H9 (cell line): ENCODE measurements around the gene GRIA4. TPM values are rescaled to one million over a fixed set of nuclear protein-coding genes. Genes with fewer than 3 reads are reported as not detected.

Experiments used
- DNase-seq: peaks from one replicate; pipeline ENCODE4 v3.0.0-alpha.2; 2017
- H2AFZ ChIP-seq: one replicate; pipeline ENCODE4 v1.6.1; 2013; ENCODE audit warnings: mild to moderate bottlenecking, low read length, control low read depth, moderate library complexity
- H2AK5ac ChIP-seq: 2 replicates; pipeline ENCODE4 v1.6.1; 2013; ENCODE audit warnings: low read length, control low read depth, mixed read lengths; ENCODE audit not compliant: insufficient read length
- H2BK120ac ChIP-seq: one replicate; pipeline ENCODE4 v1.6.1; 2013; ENCODE audit warnings: low read depth, mild to moderate bottlenecking, low read length, control low read depth, inconsistent platforms; ENCODE audit not compliant: poor library complexity, severe bottlenecking
- H2BK12ac ChIP-seq: 2 replicates; pipeline ENCODE4 v1.6.1; 2013; ENCODE audit warnings: low read length, control low read depth, mixed read lengths, low read depth; ENCODE audit not compliant: insufficient read length
- H2BK15ac ChIP-seq: 2 replicates; pipeline ENCODE4 v1.6.1; 2013; ENCODE audit warnings: low read depth, low read length, control low read depth
- H2BK20ac ChIP-seq: one replicate; pipeline ENCODE4 v1.6.1; 2013; ENCODE audit warnings: low read depth, mild to moderate bottlenecking, low read length, control low read depth, inconsistent platforms; ENCODE audit not compliant: poor library complexity, severe bottlenecking
- H2BK5ac ChIP-seq: 2 replicates; pipeline ENCODE4 v1.6.1; 2013; ENCODE audit warnings: low read length, control low read depth, mixed read lengths; ENCODE audit not compliant: insufficient read length
- H3K14ac ChIP-seq: 2 replicates; pipeline ENCODE4 v1.6.1; 2013; ENCODE audit warnings: low read length, control low read depth; ENCODE audit not compliant: insufficient read depth
- H3K18ac ChIP-seq: 2 replicates; pipeline ENCODE4 v1.6.1; 2013; ENCODE audit warnings: low read depth, mild to moderate bottlenecking, mixed read lengths, low read length, control low read depth; ENCODE audit not compliant: insufficient read length
- H3K23ac ChIP-seq: 2 replicates; pipeline ENCODE4 v1.6.1; 2013; ENCODE audit warnings: low read length, control low read depth, mixed read lengths, low read depth; ENCODE audit not compliant: insufficient read length
- H3K23me2 ChIP-seq: 2 replicates; pipeline ENCODE4 v1.6.1; 2013; ENCODE audit warnings: low read depth, mild to moderate bottlenecking, mixed read lengths, low read length, control low read depth; ENCODE audit not compliant: insufficient read length, poor library complexity, severe bottlenecking
- H3K27ac ChIP-seq: 2 replicates; pipeline ENCODE4 v1.5.1; 2013; ENCODE audit warnings: low read length, control low read depth, mixed read lengths, low read depth; ENCODE audit not compliant: insufficient read length
- H3K27me3 ChIP-seq: 2 replicates; pipeline ENCODE4 v1.6.1; 2013; ENCODE audit warnings: low read length, control low read depth, inconsistent platforms; ENCODE audit not compliant: insufficient read depth
- H3K4ac ChIP-seq: 2 replicates; pipeline ENCODE4 v1.6.1; 2013; ENCODE audit warnings: low read depth, mild to moderate bottlenecking, control low read depth, inconsistent platforms, low read length, moderate library complexity
- H3K4me1 ChIP-seq: 2 replicates; pipeline ENCODE4 v1.6.1; 2013; ENCODE audit warnings: low read length, control low read depth, inconsistent platforms; ENCODE audit not compliant: insufficient read depth
- H3K4me2 ChIP-seq: 2 replicates; pipeline ENCODE4 v1.6.1; 2013; ENCODE audit warnings: low read length, control low read depth, mixed read lengths; ENCODE audit not compliant: insufficient read length, insufficient read depth
- H3K56ac ChIP-seq: 2 replicates; pipeline ENCODE4 v1.6.1; 2013; ENCODE audit warnings: low read depth, mild to moderate bottlenecking, mixed read lengths, low read length, control low read depth; ENCODE audit not compliant: insufficient read length
- H3K79me1 ChIP-seq: 2 replicates; pipeline ENCODE4 v1.6.1; 2013; ENCODE audit warnings: low read depth, mild to moderate bottlenecking, moderate library complexity, low read length, control low read depth, inconsistent platforms; ENCODE audit not compliant: insufficient read depth, poor library complexity, severe bottlenecking
- H3K79me2 ChIP-seq: 2 replicates; pipeline ENCODE4 v1.6.1; 2013; ENCODE audit warnings: low read length, control low read depth, inconsistent platforms; ENCODE audit not compliant: insufficient read depth
- H3K9ac ChIP-seq: 2 replicates; pipeline ENCODE4 v1.6.1; 2013; ENCODE audit warnings: low read length, control low read depth, mixed read lengths; ENCODE audit not compliant: insufficient read length; ENCODE audit errors: extremely low read depth
- H3K9me3 ChIP-seq: one replicate; pipeline ENCODE4 v1.6.1; 2013; ENCODE audit warnings: low read depth, low read length, inconsistent platforms; ENCODE audit not compliant: control insufficient read depth
- H3T11ph ChIP-seq: one replicate; pipeline ENCODE4 v1.6.1; 2013; ENCODE audit warnings: mild to moderate bottlenecking, low read length, control low read depth, inconsistent platforms
- H4K20me1 ChIP-seq: one replicate; pipeline ENCODE4 v1.6.1; 2013; ENCODE audit not compliant: control insufficient read depth, insufficient read length, insufficient read depth
- H4K5ac ChIP-seq: 2 replicates; pipeline ENCODE4 v1.6.1; 2013; ENCODE audit warnings: low read depth, mild to moderate bottlenecking, mixed read lengths, low read length, control low read depth; ENCODE audit not compliant: insufficient read length
- H4K8ac ChIP-seq: replicated peaks from 2 replicates; pipeline ENCODE4 v1.6.1; 2013; ENCODE audit warnings: low read length, control low read depth, mixed read lengths, low read depth; ENCODE audit not compliant: insufficient read length
- H4K91ac ChIP-seq: 2 replicates; pipeline ENCODE4 v1.6.1; 2013; ENCODE audit warnings: low read depth, mild to moderate bottlenecking, moderate library complexity, mixed read lengths, low read length, control low read depth; ENCODE audit not compliant: insufficient read length
- H3K27ac Mint-ChIP-seq, 3 experiments: 2 replicates in 2 of 3; 3 replicates in 1 of 3; pipeline ENCODE4 v1.8.0; 2020 to 2021; ENCODE audit warnings: mixed read lengths in 3 of 3, mild to moderate bottlenecking in 1 of 3, moderate library complexity in 1 of 3
- H3K27me3 Mint-ChIP-seq: 2 replicates; pipeline ENCODE4 v1.8.0; 2021; ENCODE audit warnings: low read depth, mild to moderate bottlenecking, moderate library complexity, mixed read lengths
- H3K36me3 Mint-ChIP-seq, 3 experiments: 2 replicates in 2 of 3; 3 replicates in 1 of 3; pipeline ENCODE4 v1.8.0; 2020 to 2021; ENCODE audit warnings: low read depth in 3 of 3, mixed read lengths in 3 of 3; ENCODE audit not compliant: insufficient read depth in 1 of 3
- H3K4me1 Mint-ChIP-seq, 2 experiments: 2 replicates each; pipeline ENCODE4 v1.8.0; 2020; ENCODE audit warnings: mixed read lengths in 2 of 2
- H3K4me3 Mint-ChIP-seq, 2 experiments: 2 replicates in 1 of 2; 3 replicates in 1 of 2; pipeline ENCODE4 v1.8.0; 2020 to 2021; ENCODE audit warnings: mild to moderate bottlenecking in 2 of 2, mixed read lengths in 2 of 2, moderate library complexity in 1 of 2
- H3K9me3 Mint-ChIP-seq, 2 experiments: 2 replicates in 1 of 2; 3 replicates in 1 of 2; pipeline ENCODE4 v1.8.0; 2020; ENCODE audit warnings: mild to moderate bottlenecking in 2 of 2, mixed read lengths in 2 of 2, moderate library complexity in 1 of 2
- CTCF ChIP-seq: fragments of 200-600 bp; sonication (generic); conservative IDR thresholded peaks from 3 replicates; pipeline ENCODE4 v1.8.0; 2021; ENCODE audit warnings: antibody characterized with exemption, mild to moderate bottlenecking
- WGBS: extraction: QIAGEN DNeasy Blood & Tissue Kit; methylation state at CpG from one replicate; pipeline ENCODE4 v1.1.7; 2013; ENCODE audit warnings: missing lambda C conversion rate, low lambda C conversion rate, mixed read lengths; ENCODE audit not compliant: insufficient read length; ENCODE audit errors: extremely low coverage; 5-methylcytosine and 5-hydroxymethylcytosine counted together
- total RNA-seq: library from RNA; stranded (reverse); gene quantifications from 2 replicates; pipeline ENCODE4 v1.2.1, GENCODE V29; 2021

GRIA4 gene
- total RNA-seq, 1 experiment from 2014 or later: 0.83 TPM

- H3K9me3 Mint-ChIP-seq: no peaks in the 10 kb centered on the region; a peak in 1 of 5 replicates
- H3K79me1 ChIP-seq: no peaks in the 10 kb centered on the region
- no peak overlapping the region for H3T11ph ChIP-seq
These were observed 378.3 kb downstream of the GRIA4 start for GRCh38 chr11:105988197-105988596.

More at GRCh38 chr11:105988197-105988596, 378.3 kb downstream of the GRIA4 start:
- H2BK20ac ChIP-seq: no peak overlapping the region
- no peak overlapping the region for H4K5ac ChIP-seq
- no peak overlapping the region for H3K4ac ChIP-seq
- TF ChIP-seq CTCF: no peak
- WGBS: no CpG with 5 or more reads among the region's 3 CpGs
- H3K56ac ChIP-seq: no peak overlapping the region
- H3K4me2 ChIP-seq: no peak overlapping the region
- peaks cover under 1 to 2% (median under 1%) of the 10 kb centered on the region in 3 experiments; a peak in 4 of 7 replicates for H3K36me3 Mint-ChIP-seq
- H2BK15ac ChIP-seq: no peak overlapping the region
- no peak overlapping the region for H4K8ac ChIP-seq
- H3K14ac ChIP-seq: no peak overlapping the region
- H3K4me1 ChIP-seq: no peaks in the 10 kb centered on the region; the same call in 1 of the 2 replicates
- H3K9me3 ChIP-seq: no peaks in the 10 kb centered on the region
- no peak overlapping the region for H2BK12ac ChIP-seq
- H3K27ac Mint-ChIP-seq: no peak overlapping the region
- H3K23me2 ChIP-seq: no peaks in the 10 kb centered on the region
- H3K4me1 Mint-ChIP-seq: peaks cover 16% of the 10 kb centered on the region in 2 experiments
- no peaks in the 10 kb centered on the region for H4K20me1 ChIP-seq
- H2BK120ac ChIP-seq: no peak overlapping the region
- no peak overlapping the region for H2AFZ ChIP-seq
- H3K79me2 ChIP-seq: no peaks in the 10 kb centered on the region
- DNase-seq: no peak
- no peak overlapping the region for H2AK5ac ChIP-seq
- no peak overlapping the region for H3K9ac ChIP-seq
- H3K27ac ChIP-seq: no peak overlapping the region
- H3K23ac ChIP-seq: no peak overlapping the region
- no peaks in the 10 kb centered on the region for H3K27me3 Mint-ChIP-seq
- H3K4me3 Mint-ChIP-seq: no peak overlapping the region
- H3K18ac ChIP-seq: no peak overlapping the region
- H2BK5ac ChIP-seq: no peak overlapping the region
- no peaks in the 10 kb centered on the region for H3K27me3 ChIP-seq
- H4K91ac ChIP-seq: no peak overlapping the region
